GM18507 (cell line): ENCODE results near the gene BBS1.

ENCODE experiments used
- DNase-seq: peaks from one replicate; pipeline ENCODE4 v3.0.0; 2011; ENCODE audit warnings: low read depth; ENCODE audit not compliant: insufficient read length; ENCODE audit errors: extremely low spot score
- FAIRE-seq: peaks from 2 replicates; lab custom pipeline; 2011; peaks lifted over from hg19 to GRCh38; lab: Jason Lieb, UNC

BBS1 gene

GRCh38 chr11:66546368-66546965 is 36.0 kb downstream of the BBS1 start, which contains the start of gene ACTN3:
TSS of gene ACTN3 (plus strand) at chr11:66546903. CDS start at chr11:66546938, 35 bp downstream.
- no peak for FAIRE-seq
- no peak for DNase-seq

DNA sequence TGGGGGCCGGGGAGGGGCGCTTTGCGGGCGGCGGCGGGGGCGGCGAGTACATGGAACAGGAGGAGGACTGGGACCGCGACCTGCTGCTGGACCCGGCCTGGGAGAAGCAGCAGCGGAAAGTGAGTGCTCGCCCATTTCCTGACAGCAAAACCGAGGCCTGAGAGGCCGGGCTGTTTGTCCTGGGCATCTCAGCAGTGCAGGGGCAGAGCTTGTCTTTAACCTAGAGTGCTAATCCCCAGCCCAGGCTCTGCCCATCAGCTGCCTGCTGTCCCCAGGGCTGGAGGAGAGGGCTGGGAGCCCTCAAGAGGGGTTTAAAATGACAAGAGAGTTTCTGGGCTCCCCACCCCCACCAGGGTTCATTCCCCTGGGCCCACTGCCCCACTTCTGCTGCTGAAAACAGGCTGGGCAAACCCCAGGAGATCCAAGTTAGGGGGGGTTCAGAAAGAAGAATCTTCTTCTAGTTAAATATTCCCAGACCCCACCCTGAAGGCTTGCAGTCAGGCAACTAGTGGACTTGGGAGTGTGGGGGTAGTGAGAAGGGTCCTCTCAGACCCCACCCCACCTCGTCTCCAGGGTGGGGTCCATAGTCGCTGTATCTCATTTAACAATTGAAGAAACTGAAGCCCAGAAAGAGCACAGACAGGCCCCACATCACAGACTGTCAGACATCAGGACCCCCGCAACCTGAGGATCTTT is 36.7 kb downstream of the BBS1 start:
- no peak for DNase-seq
- FAIRE-seq, result no peak

GRCh38 chr11:66547662-66548009 is 37.2 kb downstream of the BBS1 start:
- FAIRE-seq, result no peak
- no peak for DNase-seq

GRCh38 chr11:66548041-66548440 is 37.6 kb downstream of the BBS1 start:
- DNase-seq, result no peak
- no peak for FAIRE-seq

- no peak for DNase-seq
- no peak for FAIRE-seq
Observed at GRCh38 chr11:66548774-66549630, 38.6 kb downstream of the BBS1 start.

DNA sequence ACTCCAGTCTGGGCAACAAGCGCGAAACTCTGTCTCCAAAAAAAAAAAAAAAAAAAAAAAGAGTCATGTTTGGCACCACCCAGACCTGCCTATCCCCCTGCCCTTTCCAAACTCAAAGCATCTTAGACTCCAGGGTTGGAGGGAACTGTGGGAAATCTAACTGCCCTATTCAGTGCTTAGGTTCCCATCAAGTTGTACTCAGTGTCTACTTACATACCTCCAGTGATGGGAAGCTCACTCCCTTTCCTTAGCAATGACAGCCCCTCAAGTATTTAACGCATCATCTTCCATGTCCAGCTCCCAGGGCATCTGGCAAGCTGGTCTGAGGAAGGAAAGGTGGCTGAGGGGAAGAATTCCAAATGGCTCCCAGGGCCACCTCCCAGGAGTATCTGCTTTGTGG is 39.3 kb downstream of the BBS1 start:
- FAIRE-seq, result no peak
- no peak for DNase-seq

- FAIRE-seq, result no peak
- no peak for DNase-seq
Observed at GRCh38 chr11:66550887-66551286, 40.5 kb downstream of the BBS1 start.

DNA sequence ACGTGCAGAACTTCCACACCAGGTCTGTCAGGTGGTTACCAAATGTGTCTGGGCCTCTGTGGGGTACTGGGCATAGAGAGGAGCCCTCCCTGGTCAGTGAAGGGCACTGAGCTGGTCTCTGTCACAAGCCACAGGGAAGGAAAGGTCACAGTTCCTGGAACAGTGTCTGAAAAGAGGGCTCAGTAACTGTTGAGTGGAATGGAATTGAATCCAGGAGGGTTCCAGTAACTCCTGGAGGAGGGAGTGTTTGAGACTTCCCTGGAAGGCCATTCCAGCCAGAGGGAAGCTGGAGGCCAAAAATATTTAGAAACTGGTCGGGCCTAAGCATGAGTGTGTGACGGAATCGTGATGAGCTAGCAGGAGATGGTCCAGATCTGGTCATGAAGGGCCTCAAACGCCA is 44.2 kb downstream of the BBS1 start:
- no peak for FAIRE-seq

DNA sequence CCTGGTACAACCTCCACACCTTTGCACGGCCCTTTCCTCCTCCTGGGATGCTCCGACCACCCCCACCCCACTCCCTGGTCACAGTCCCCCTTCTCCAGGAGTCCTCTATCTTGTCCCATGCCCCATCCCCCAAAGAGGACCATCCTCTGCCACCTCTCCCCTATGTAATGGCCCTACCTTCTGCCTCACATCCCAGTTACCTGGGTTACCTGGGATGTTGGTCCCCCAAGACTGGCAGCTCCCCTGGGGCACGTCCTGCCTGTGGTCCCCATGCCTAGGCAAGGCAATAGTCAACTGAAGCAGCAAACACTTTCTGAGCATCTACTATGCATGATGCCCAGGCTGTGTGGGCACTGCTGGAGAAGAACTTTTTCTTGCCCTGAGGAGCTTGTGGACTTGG is 45.0 kb downstream of the BBS1 start:
- FAIRE-seq, result no peak

More for the DNA sequence above, 44.2 kb downstream of the BBS1 start:
- DNase-seq, result no peak

GRCh38 chr11:66556086-66556485 is 45.7 kb downstream of the BBS1 start:
- FAIRE-seq (no peak), DNase-seq (no peak)

More for the DNA sequence above, 45.0 kb downstream of the BBS1 start:
- no peak for DNase-seq

DNA sequence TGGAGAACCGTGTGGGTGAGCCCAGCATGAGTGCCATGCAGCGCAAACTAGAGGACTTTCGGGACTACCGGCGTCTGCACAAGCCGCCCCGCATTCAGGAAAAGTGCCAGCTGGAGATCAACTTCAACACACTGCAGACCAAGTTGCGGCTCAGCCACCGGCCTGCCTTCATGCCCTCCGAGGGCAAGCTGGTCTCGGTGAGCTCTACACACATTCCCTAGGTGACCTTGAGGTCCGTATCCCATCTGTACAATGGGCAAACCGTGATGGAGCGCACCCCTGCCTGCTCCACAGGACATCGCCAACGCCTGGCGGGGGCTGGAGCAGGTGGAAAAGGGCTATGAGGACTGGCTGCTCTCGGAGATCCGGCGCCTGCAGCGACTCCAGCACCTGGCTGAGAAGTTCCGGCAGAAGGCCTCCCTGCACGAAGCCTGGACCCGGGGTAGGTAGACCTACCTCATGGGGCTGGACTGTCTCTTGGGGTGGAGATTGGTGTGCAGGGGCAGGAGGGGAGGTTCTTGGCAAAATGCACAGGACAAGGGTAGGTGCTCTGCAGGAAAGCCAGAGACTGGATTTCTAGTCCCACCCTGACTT is 47.4 kb downstream of the BBS1 start:
- FAIRE-seq (no peak), DNase-seq (no peak)

DNA sequence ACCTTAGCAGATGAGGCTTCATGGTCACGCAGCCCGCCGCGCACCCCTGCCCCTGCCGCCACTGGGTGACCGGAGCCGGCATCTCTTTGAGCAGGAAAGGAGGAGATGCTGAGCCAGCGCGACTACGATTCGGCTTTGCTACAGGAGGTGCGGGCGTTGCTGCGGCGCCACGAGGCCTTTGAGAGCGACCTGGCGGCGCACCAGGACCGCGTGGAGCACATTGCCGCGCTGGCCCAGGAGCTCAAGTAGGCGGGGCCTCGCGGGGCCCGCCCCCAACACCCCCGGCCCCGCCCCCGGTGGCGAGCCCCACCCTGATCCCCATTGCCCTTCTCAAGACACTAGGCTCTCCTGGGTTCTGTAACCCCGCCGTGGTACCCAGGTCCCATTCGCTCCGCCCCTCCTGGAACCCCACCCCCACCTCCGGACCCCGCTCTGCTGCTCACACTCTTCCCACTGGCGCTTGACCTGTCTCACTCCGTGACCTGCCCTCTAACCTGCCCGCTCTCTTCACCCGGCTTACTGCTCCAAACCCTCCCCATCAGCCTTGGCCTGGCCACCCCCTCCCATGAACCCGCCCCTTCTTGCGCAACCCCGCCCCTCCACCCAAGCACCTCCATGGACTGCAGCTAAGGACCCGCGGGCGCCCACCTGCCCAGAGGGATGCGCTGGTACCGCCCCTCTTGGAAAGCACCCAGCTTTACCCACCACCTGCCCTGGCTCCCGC is 48.9 kb downstream of the BBS1 start:
- FAIRE-seq (no peak), DNase-seq (no peak)

DNA sequence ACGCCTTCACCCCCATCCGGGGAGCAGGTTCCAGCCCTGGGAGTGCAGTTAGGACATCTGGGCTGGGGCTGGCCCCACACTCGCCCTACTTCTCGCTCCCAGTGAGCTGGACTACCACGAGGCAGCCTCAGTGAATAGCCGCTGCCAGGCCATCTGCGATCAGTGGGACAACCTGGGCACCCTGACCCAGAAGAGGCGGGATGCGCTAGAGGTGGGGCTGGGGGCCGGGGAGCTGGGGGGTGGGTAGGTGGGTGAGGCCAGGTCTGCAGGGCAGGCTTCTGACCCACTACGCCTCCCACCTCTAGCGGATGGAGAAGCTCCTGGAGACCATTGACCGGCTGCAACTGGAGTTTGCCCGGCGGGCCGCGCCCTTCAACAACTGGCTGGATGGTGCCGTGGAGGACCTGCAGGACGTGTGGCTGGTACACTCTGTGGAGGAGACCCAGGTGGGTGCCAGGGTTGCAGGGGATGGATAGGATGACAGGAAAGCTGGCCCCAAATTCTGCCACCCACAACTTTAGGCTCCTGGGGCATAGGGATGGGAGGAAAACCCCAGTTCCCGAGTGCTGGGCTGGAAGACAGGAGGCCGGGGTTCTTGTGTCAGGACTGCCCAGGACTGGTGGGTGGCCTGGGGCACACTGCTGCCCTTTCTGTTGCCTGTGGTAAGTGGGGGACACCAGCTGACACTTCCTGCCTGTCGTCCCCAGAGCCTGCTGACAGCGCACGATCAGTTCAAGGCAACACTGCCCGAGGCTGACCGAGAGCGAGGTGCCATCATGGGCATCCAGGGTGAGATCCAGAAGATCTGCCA is 49.6 kb downstream of the BBS1 start:
- FAIRE-seq (no peak), DNase-seq (no peak)

DNA sequence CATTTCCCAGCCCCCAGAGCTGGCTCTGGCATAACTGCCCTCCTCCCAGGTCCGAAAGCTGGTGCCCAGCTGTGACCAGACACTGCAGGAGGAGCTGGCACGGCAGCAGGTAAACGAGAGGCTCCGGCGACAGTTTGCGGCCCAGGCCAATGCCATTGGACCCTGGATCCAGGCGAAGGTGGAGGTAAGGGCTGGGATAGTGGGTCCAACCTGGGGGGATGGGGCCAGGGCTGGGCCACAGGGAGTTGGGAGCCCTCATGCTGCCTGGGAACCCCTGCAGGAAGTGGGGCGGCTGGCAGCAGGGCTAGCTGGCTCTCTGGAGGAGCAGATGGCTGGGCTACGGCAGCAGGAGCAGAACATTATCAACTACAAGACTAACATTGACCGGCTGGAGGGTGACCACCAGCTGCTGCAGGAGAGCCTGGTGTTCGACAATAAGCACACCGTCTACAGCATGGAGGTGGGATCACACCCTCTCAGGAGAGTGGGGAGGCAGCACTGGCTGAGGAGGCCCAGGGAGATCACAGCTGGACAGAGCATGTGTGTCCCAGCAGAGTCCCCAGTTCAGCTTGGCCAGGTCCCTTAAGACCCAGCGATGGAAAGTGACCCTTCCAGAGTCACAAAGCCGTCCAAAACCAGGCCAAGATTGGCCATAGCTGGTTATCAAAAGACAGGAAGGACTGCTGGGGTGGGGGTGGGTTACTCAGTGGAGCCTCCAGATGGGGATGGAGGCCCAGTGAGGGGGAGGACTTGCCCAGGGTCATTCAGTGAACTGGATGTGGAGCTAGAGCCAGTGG is 50.9 kb downstream of the BBS1 start:
- DNase-seq, result no peak
- FAIRE-seq, result no peak

DNA sequence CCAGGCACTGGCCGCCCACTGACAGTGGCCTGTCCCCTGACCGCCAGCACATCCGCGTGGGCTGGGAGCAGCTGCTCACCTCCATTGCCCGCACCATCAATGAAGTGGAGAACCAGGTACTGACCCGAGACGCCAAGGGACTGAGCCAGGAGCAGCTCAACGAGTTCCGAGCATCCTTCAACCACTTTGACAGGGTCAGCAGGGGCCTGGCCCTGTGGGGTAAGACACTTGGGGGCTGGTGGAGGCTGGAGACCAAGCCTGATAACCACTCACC is 51.5 kb downstream of the BBS1 start:
- FAIRE-seq (no peak), DNase-seq (no peak)

- FAIRE-seq (no peak), DNase-seq (no peak)
Observed at GRCh38 chr11:66562275-66562674, 51.8 kb downstream of the BBS1 start.

DNA sequence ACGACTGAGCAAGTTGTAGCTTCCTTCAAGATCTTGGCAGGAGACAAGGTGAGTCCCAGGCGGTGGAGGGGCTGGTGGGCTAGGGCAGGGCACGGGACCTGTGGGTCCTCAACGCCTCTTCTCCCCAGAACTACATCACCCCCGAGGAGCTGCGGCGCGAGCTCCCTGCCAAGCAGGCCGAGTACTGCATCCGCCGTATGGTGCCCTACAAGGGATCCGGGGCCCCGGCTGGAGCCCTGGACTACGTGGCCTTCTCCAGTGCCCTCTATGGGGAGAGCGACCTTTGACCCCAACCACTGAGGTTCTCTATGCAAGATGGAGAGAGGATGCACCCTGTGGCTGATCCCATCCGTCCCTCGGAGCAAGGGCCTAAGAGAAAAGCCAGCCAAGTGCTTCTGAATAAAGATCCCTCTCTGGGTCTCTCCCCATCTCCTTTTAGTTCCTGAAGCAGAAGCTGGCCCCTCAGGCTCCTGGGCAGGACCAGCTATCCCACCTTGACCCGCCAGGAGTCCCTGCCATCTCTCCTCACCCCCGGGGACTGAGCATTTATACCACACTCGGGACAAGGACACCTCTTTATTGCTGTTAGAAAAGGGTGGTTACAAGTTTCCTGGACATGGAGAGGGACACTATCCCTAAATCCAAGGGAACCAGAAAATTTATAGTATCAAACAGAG is 52.6 kb downstream of the BBS1 start:
- DNase-seq, result no peak
- no peak for FAIRE-seq

GRCh38 chr11:66563832-66564231 is 53.4 kb downstream of the BBS1 start:
- FAIRE-seq, result no peak
- no peak for DNase-seq
